Stimulated activated CD4-positive, alpha-beta T cell treated with anti-CD3 and anti-CD28 coated beads, Interleukin-4, amount 100 ng/mL, for 1 hour (primary cell): Measurements from ENCODE around the gene PLEKHA6.
A peak's percentile ranks its signal among the peaks of the same experiment; 100 is the strongest.
"Not testable (repeated sequence)": the region's sequence is repeated elsewhere in the genome, so short reads cannot be mapped to it uniquely, and the experiment has no call there.

Source experiments
- DNase-seq: peaks from one replicate; pipeline ENCODE4 v3.0.0-alpha.2; 2020

PLEKHA6 gene

GRCh38 chr1:204335085-204335484 lies 24.6 kb downstream of the PLEKHA6 start:
- no peak for DNase-seq

- DNase-seq = no peak
Measured at GRCh38 chr1:204334455-204334854, 25.3 kb downstream of the PLEKHA6 start.

- no peak for DNase-seq
Measured at GRCh38 chr1:204333427-204333826, 26.3 kb downstream of the PLEKHA6 start.

GRCh38 chr1:204331847-204332487 lies 27.8 kb downstream of the PLEKHA6 start:
- no peak for DNase-seq

GRCh38 chr1:204331275-204331674 lies 28.5 kb downstream of the PLEKHA6 start:
- no peak for DNase-seq

GRCh38 chr1:204327870-204328269 lies 31.9 kb downstream of the PLEKHA6 start:
- not testable (repeated sequence) for DNase-seq

- no peak for DNase-seq
Measured at GRCh38 chr1:204327359-204327758, 32.4 kb downstream of the PLEKHA6 start.

- DNase-seq = no peak
Measured at GRCh38 chr1:204326771-204327300, 32.9 kb downstream of the PLEKHA6 start.

- no peak for DNase-seq
Measured at GRCh38 chr1:204325944-204326343, 33.8 kb downstream of the PLEKHA6 start.

GRCh38 chr1:204323887-204324286 lies 35.8 kb downstream of the PLEKHA6 start:
- DNase-seq = peak; percentile 15

GRCh38 chr1:204322339-204322868 lies 37.3 kb downstream of the PLEKHA6 start:
- DNase-seq = no peak

GRCh38 chr1:204321665-204322064 lies 38.1 kb downstream of the PLEKHA6 start:
- no peak for DNase-seq

- DNase-seq = no peak
Measured at GRCh38 chr1:204321051-204321450, 38.7 kb downstream of the PLEKHA6 start.

GRCh38 chr1:204320382-204320804 lies 39.3 kb downstream of the PLEKHA6 start:
- no peak for DNase-seq

GRCh38 chr1:204319462-204319861 lies 40.3 kb downstream of the PLEKHA6 start:
- DNase-seq = no peak

GRCh38 chr1:204319027-204319426 lies 40.7 kb downstream of the PLEKHA6 start:
- DNase-seq = no peak

GRCh38 chr1:204318324-204318723 lies 41.4 kb downstream of the PLEKHA6 start:
- DNase-seq = no peak

- no peak for DNase-seq
Measured at GRCh38 chr1:204317170-204317569, 42.6 kb downstream of the PLEKHA6 start.

- DNase-seq = no peak
Measured at GRCh38 chr1:204316164-204316563, 43.6 kb downstream of the PLEKHA6 start.

- no peak for DNase-seq
Measured at GRCh38 chr1:204314893-204315658, 44.7 kb downstream of the PLEKHA6 start.

- no peak for DNase-seq
Measured at GRCh38 chr1:204314171-204314892, 45.4 kb downstream of the PLEKHA6 start.

- no peak for DNase-seq
Measured at GRCh38 chr1:204313675-204314074, 46.1 kb downstream of the PLEKHA6 start.

GRCh38 chr1:204310970-204311369 lies 48.8 kb downstream of the PLEKHA6 start:
- DNase-seq = not testable (repeated sequence)
